ENCODE results near the gene EMX1. TPM values are rescaled to one million over a fixed set of nuclear protein-coding genes. Genes with fewer than 3 reads are reported as not detected.
A peak's percentile ranks its signal among the peaks of the same experiment; 100 is the strongest.

The EMX1 gene
- total and polyA plus RNA-seq, 3 donors from 2014 or later: 4.5 to 13.2 (median 11.3) TPM

GRCh38 chr2:72982219-72982618, 64.9 kb downstream of the EMX1 start:
- no peaks in the 10 kb centered on the region for H3K27me3 ChIP-seq
- intact Hi-C loops (cut with DNase I; ENCODE audit: low total_unique reads): no loop called here
- H3K27ac ChIP-seq: no peak overlapping the region
- 72 to 95% methylated on average over 2 of the region's 2 CpGs for WGBS, 2 donors
- no peaks in the 10 kb centered on the region for H3K36me3 ChIP-seq (ENCODE audit: low read depth, missing control alignments)
- H3K9me3 ChIP-seq: no peaks in the 10 kb centered on the region
- H3K4me1 ChIP-seq: peaks cover 19% of the 10 kb centered on the region
- DNase-seq: no peak
- no peak overlapping the region for H3K4me3 ChIP-seq
- TF ChIP-seq POLR2A (IDR thresholded peaks at IDR 0.05) (no peak), CTCF (IDR thresholded peaks at IDR 0.05) (no peak)

GRCh38 chr2:72982781-72983499, 65.6 kb downstream of the EMX1 start:
- intact Hi-C loops (cut with DNase I; ENCODE audit: low total_unique reads): no loop called here
- DNase-seq: no peak
- TF ChIP-seq POLR2A (IDR thresholded peaks at IDR 0.05): no peak
- TF ChIP-seq CTCF (IDR thresholded peaks at IDR 0.05): no peak
- no peaks in the 10 kb centered on the region for H3K9me3 ChIP-seq
- no peaks in the 10 kb centered on the region for H3K27me3 ChIP-seq
- H3K27ac ChIP-seq: no peak overlapping the region
- H3K4me1 ChIP-seq: peaks cover 19% of the 10 kb centered on the region
- 91% methylated on average over 11 of the region's 11 CpGs for WGBS, 2 donors
- H3K36me3 ChIP-seq (ENCODE audit: low read depth, missing control alignments): no peaks in the 10 kb centered on the region
- no peak overlapping the region for H3K4me3 ChIP-seq

GRCh38 chr2:72983500-72984161, 66.3 kb downstream of the EMX1 start:
- no peak overlapping the region for H3K4me3 ChIP-seq
- no peaks in the 10 kb centered on the region for H3K27me3 ChIP-seq
- no peaks in the 10 kb centered on the region for H3K9me3 ChIP-seq
- no peak overlapping the region for H3K27ac ChIP-seq
- H3K4me1 ChIP-seq: peaks cover 19% of the 10 kb centered on the region
- TF ChIP-seq POLR2A (IDR thresholded peaks at IDR 0.05): no peak
- H3K36me3 ChIP-seq (ENCODE audit: low read depth, missing control alignments): no peaks in the 10 kb centered on the region
- no peak for DNase-seq
- intact Hi-C loops (cut with DNase I; ENCODE audit: low total_unique reads): no loop called here
- WGBS, 2 donors: 87 to 92% methylated on average over 9 to 10 of the region's 10 CpGs

- Histone ChIP-seq H3K27me3 (no peaks in the 10 kb centered on the region), H3K4me1 (peaks cover 19% of the 10 kb centered on the region), H3K36me3 (ENCODE audit: low read depth, missing control alignments) (no peaks in the 10 kb centered on the region), H3K27ac (no peak overlapping the region), H3K9me3 (no peaks in the 10 kb centered on the region), H3K4me3 (no peak overlapping the region)
- intact Hi-C loops (cut with DNase I; ENCODE audit: low total_unique reads): no loop called here
- 40 to 49% methylated on average over 7 of the region's 7 CpGs for WGBS, 2 donors
- peak; percentile 63 for DNase-seq
- no peak for TF ChIP-seq CTCF (IDR thresholded peaks at IDR 0.05)
- TF ChIP-seq POLR2A (IDR thresholded peaks at IDR 0.05): no peak
Observed at GRCh38 chr2:72984172-72984671, 66.9 kb downstream of the EMX1 start.

Other genes starting within 250 kb of the EMX1 start
- 10 to 100 TPM; 27.7 to 45.2 TPM for gene EXOC6B, start 91.5 kb upstream of the EMX1 start, total RNA-seq
- 31.7 TPM for gene EXOC6B, start 91.5 kb upstream of the EMX1 start, polyA plus RNA-seq (ENCODE audit: insufficient read depth, low read depth, low replicate concordance)
- gene SPR, start 30.1 kb upstream of the EMX1 start, total RNA-seq: 10 to 100 TPM; 21.7 to 27.6 TPM
- 15.7 TPM for gene SPR, start 30.1 kb upstream of the EMX1 start, polyA plus RNA-seq (ENCODE audit: insufficient read depth, low read depth, low replicate concordance)
- gene SFXN5, start 154.2 kb downstream of the EMX1 start, total RNA-seq: 10 to 100 TPM; 25.4 to 32.2 TPM
- gene SFXN5, start 154.2 kb downstream of the EMX1 start, polyA plus RNA-seq (ENCODE audit: insufficient read depth, low read depth, low replicate concordance): 24.0 TPM
- 100 to 1,000 TPM; 108 to 168 TPM for gene RAB11FIP5, start 195.4 kb downstream of the EMX1 start, total RNA-seq
- gene RAB11FIP5, start 195.4 kb downstream of the EMX1 start, polyA plus RNA-seq (ENCODE audit: insufficient read depth, low read depth, low replicate concordance): 332 TPM

Measured in testis (tissue), 3 donors.